GOT3 (cell line): ENCODE measurements around the gene RLN1.
"Not testable (repeated sequence)": the region's sequence is repeated elsewhere in the genome, so short reads cannot be mapped to it uniquely, and the experiment has no call there.

Experiments
- DNase-seq: peaks from one replicate; lab custom pipeline; 2025; ENCODE audit warnings: mixed read lengths; lab: John Stamatoyannopoulos, UW

The RLN1 gene, protein sequence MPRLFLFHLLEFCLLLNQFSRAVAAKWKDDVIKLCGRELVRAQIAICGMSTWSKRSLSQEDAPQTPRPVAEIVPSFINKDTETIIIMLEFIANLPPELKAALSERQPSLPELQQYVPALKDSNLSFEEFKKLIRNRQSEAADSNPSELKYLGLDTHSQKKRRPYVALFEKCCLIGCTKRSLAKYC

DNA sequence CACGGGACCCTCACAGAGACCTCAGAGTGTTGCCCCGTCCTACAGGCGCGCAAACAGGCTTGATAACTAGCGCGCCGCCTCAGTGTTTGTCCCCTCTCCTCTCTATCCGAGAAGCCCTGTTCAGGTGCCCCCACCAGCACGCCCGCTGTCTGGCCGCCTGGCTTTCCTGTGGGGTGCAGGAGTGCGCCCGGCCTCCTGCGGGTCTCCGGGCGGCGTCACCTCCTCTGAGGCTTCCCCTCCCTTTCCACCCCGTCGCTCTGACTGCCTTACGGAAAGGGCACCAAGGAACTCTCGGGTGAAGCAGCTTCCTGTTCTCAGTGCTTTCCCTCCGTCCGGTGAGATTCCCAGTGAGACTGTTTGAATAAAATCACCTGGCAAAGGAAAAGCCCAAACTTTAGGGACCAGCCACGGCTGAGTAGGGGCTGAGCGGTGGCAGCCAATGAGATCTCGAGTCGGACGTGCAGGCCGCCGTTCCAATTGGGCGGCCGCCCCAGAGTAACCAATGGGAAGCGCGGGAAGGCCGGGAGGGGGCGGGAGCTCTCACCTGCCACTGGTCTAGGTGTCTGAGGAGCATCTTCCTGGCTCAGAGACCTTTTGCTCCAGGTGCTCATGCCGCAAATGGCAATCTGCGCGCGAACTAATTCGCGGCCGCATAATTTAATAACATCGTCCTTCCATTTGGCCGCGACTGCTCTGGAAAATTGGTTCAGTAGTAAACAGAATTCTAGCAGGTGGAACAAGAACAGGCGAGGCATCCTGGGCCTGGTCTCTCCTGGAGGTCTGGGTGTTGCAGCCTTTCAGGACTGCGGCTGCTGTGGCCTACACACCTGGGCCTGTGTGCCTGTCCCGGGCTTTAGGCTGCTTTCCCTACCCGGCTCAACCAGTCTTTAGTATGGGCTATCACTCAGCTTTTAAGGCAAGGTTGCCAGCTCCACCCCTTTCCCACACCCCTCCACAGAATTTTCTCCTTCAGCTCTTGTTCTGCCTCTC lies at the start of gene RLN1:
RLN1 (minus strand) TSS at position 885 of the 990 bp plus-strand sequence; CDS start at position 755, 130 bp downstream.
- DNase-seq: not testable (repeated sequence)

GRCh38 chr9:5389109-5389732 lies 49.5 kb upstream of the RLN1 start:
- no peak for DNase-seq

- no peak for DNase-seq
Observed at GRCh38 chr9:5388026-5388819, 48.5 kb upstream of the RLN1 start.

- DNase-seq: no peak
Observed at GRCh38 chr9:5384436-5384835, 44.8 kb upstream of the RLN1 start.

DNA sequence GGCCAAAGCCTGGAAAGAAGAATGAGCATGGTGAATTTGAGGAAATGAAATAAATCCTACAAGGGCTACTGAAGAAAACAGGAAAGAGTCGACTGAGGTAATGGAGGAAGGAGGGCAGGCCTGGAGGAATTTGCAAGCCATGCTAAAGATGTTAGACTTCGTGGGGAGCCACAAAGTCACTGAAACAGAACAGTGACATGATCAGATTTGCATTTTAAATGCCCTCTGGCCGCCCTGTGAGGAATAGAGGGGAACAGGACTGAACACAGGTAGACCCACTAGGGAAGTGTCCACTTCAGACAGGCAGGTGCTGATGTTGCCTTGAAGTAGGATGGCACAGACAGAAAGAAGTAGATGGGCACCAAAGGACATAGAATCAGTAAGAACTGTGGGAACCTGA lies 42.8 kb upstream of the RLN1 start:
- no peak for DNase-seq

DNA sequence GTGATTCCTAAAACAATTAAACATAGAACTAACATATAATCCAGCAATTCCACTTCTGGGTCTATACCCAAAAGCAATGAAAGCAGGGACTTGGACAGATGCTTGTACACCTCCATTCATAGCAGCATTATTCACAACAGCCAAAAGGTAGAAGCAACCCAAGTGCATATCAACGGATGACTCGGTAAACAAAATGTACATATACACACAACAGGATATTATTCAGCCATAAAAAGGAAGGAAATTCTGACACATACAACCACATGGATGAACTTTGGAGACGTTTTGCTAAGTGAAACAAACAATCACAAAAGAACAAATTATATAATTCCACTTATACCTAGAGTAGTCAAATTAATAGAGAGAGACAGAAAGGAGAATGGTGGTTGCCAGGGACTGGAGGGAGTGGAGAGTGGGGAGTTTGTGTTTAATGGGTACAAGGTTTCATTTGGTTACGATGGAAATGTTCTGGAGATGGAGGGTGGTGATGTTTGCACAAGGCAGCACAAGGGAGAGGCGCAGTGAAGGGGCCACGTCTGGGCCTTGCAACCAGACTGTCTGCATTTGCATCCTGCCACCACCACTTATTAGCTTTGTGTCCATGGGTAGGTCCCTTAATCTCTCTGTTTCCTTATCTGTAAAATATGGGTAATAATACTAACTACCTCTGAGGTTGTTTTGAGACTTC lies 36.3 kb upstream of the RLN1 start:
- no peak for DNase-seq

DNA sequence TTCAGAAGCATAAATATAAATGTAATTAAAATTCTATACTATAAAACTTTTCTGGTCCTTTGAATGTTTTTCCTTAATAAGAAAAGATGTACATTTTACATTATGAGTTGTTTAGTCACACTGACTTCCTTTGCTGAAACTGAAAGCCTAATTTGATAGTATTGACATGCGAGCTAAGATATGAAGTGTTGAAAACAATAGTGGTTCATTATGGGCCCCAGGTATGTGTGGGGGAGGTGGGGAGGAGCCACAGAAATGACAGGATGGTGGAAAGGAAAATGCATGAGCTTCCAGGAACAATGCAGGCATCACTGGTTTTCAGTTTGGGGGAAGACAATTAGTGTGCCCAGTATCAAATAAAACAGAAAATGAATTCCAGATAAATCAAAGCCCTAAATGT lies 35.4 kb upstream of the RLN1 start:
- no peak for DNase-seq

GRCh38 chr9:5364294-5365024 lies 24.8 kb upstream of the RLN1 start:
- DNase-seq: no peak

GRCh38 chr9:5361326-5362010 lies 21.8 kb upstream of the RLN1 start:
- no peak for DNase-seq

- no peak for DNase-seq
Observed at GRCh38 chr9:5360341-5360740, 20.7 kb upstream of the RLN1 start.

DNA sequence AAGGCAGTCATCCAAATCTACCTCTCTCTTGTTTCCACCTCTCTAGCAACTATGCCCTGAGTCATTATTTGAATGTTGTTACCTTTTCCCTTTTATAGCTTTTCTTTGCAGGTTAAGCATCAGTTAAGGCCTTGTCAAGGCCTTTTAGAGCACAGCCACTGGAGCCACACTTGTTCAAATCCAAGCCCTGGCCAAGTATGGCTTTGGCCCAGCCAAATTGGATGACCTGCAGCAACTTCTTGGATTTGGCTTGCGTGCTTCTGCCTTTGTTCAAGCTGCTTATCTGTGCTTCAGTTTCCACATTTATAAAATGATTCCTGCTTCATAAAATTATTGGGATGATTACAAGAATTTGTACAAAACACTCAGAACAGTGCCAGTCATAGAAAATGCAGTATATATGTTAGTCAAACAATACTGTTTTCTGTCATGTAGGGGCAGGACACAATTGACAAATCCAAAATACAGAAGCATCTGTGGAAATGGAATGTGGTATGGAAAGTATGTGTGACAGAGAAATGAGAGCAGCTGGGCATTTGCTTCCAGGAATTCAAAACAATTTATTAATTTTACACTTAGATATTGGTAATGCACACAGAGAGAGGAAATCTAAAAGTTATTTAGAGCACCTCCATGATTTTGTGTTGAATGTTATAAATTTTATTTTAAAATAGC lies 17.9 kb upstream of the RLN1 start:
- no peak for DNase-seq

GRCh38 chr9:5355817-5356216 lies 16.1 kb upstream of the RLN1 start:
- no peak for DNase-seq

- no peak for DNase-seq
Observed at GRCh38 chr9:5355226-5355625, 15.6 kb upstream of the RLN1 start.

- no peak for DNase-seq
Observed at GRCh38 chr9:5354184-5354583, 14.5 kb upstream of the RLN1 start.

DNA sequence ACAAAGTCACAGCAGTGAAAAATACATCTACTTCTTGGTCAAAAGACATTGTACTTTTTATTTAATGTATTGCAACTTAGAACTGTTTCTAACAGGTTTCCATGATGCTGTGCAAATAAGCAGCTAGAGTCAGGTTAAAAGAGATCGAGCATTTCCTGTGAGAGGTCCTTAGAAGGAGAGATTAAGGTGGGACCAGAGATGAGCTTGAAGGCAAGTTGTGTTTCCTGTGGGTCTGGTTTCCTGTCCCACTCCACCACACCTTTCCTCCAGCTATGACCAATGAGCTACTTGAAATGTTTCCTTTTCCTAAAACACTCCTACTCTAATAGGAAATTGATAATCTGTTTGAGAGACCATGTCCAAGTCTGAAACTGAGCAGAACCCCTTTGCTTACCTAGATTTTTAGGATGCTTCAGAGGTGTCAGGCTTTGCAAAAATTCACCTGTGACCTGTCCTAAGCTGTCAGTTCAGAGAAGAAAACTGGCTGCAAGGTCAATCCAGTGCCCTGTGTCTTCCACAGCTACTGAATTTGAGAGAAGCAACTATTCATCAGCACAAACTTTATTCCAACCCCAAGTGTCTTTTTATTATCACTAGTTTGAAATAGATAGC lies 13.1 kb upstream of the RLN1 start:
- no peak for DNase-seq

DNA sequence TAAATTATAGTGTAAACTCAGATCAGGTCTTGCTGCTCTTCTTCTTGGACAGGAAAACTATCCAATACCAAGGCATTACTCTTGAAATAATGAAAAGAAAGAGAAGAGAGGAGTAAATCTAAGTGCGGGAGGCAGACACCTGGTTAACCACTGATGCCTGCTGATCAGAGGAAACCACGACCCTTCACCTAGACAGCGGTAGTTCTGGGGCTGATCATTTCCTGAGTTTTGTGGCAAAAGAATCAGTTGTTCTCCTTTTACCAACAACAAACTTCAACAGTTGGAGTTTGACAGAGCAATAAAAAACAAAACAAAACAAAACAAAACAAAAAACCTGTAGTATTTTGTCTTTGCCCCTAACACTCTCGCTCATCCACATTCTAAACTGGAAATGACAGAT lies 3.0 kb downstream of the RLN1 start:
- no peak for DNase-seq

GRCh38 chr9:5331276-5331675 lies 8.4 kb downstream of the RLN1 start:
- DNase-seq: not testable (repeated sequence)

GRCh38 chr9:5326893-5327548 lies 12.7 kb downstream of the RLN1 start:
- no peak for DNase-seq

DNA sequence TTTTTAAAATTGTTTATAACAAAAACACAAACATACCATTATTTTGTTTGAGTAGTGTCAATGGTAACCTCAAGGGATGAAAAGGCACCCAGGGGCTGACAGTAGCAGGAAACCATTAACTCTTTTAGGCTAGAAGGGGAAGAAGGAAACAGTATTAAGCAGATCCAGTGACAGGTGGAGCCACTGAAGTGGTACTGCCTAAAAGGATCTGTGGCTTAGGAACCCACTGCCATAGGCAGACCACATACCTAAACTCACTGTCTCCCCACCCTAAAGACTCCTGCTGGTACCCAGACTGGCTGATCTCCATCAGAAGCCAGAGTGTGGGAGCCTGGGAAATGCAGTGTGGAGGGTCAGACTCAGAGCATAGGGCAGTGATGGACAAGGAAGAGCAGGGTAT lies 13.5 kb downstream of the RLN1 start:
- no peak for DNase-seq
